AG09319 (cell line): ENCODE results near the gene NOTUM.

Source experiments
- DNase-seq: peaks from one replicate; pipeline ENCODE4 v3.0.0-alpha.2; 2010; ENCODE audit warnings: low read depth; ENCODE audit errors: extremely low read depth
- TF ChIP-seq, protein P1 (sequence below): IDR thresholded peaks from 2 replicates; pipeline ENCODE4 v1.5.1; 2011; ENCODE audit warnings: low read depth, mild to moderate bottlenecking, inconsistent platforms, low read length, moderate library complexity

Gene NOTUM

DNA sequence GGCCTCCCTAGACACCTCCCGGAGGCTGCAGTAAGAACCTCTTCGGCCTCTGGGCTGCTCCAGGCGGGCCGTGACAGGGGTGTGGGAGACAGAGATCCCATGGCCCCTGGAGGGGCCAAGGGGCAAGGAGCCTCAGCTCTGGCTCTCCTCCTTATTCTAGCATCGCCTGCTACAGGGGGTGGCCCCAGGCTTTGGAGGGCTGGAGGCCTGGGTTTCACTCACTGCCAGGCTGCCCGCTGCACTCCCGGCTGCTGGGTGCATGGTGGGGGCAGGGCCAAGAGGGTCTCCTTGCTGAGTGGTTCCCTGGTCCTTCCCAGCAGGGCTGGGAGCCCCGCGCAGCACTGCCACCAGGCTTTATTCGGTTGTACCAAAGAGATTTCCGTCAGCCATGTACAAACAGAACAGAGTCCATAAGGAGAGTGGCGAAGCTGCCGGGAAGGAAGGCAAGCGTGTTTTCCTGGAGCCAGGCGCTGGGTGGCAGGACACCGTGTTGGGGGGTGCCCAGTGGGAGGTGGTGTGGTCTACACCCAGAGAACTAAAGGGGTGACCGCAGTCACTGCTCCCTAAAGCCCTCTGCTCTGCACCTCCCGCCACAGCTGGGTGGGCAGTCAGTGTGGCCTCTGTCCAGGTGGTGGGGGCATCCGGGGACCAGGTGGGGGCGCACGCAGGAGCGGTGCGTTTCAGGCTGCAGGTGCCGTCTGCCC is 56.9 kb downstream of the NOTUM start:
- TF ChIP-seq, protein P1, sequence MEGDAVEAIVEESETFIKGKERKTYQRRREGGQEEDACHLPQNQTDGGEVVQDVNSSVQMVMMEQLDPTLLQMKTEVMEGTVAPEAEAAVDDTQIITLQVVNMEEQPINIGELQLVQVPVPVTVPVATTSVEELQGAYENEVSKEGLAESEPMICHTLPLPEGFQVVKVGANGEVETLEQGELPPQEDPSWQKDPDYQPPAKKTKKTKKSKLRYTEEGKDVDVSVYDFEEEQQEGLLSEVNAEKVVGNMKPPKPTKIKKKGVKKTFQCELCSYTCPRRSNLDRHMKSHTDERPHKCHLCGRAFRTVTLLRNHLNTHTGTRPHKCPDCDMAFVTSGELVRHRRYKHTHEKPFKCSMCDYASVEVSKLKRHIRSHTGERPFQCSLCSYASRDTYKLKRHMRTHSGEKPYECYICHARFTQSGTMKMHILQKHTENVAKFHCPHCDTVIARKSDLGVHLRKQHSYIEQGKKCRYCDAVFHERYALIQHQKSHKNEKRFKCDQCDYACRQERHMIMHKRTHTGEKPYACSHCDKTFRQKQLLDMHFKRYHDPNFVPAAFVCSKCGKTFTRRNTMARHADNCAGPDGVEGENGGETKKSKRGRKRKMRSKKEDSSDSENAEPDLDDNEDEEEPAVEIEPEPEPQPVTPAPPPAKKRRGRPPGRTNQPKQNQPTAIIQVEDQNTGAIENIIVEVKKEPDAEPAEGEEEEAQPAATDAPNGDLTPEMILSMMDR, result no peak
- no peak for DNase-seq

DNA sequence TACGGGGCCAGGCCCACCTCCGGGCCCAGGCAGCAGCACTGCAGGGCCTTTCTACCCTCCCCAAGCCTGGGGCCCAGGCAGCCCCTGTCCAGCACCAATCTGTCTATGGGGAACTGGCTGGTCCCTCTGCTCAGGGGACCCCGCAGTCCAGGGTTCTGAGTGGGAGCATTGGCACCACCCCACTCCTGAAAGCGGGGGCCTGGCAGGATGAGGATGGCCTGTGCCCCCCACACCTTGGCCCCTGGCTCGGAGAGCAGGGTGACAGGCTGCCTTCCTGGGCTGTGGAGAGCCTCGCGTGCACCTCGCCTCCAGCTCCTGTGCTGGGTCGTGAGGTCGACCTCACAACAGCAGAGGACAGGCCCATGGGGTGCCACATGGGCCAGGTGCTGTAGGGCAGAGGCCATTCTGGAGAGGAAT is 57.6 kb downstream of the NOTUM start:
- TF ChIP-seq, protein P1, result no peak
- DNase-seq, result no peak

DNA sequence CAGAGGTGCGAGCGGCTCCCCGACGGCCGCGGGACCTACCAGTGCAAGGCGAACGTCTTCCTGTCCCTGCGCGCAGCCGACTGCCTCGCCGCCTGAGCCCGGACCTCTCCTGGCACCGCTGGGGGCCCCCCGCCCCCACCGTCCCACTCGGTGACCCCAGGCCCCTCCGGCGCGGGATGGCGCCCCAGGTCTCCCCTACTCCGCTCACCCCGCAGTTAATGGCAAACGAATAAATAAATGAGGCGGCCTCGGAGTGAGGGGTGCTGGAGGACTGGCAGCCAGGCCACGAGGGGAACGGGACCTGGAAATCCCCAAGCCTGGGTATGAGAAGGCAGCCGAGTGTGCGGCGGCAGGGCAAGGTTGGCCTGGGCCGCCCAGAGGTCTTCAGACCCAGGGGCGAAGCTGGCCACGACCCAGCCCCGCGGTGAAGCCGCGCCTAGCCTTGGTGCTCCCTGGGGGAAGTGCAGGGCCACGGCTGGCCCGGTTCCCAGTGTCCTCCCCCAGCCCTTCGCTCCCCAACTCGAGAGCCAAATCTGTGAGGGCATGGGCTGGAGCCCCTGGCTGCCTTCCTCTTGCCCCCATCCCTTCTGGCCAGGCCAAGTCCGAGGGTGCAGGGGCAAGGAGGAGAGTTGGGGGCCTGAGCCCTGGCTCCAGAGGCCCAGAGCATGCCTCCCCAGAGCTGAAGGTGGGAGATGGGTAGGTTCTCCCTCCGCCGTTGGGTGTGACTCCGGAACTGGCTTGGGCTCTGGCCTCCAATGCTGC is 58.2 kb downstream of the NOTUM start:
- DNase-seq, result no peak
- TF ChIP-seq, protein P1, result no peak
